ENCODE results near the gene FAM186B. TPM values are rescaled to one million over a fixed set of nuclear protein-coding genes. Genes with fewer than 3 reads are reported as not detected.
A peak's percentile ranks its signal among the peaks of the same experiment; 100 is the strongest.

Gene FAM186B
- total RNA-seq, 4 donors from 2014 or later, result 0.31 to 1.0 (median 0.70) TPM

GRCh38 chr12:49649892-49650291, 44.5 kb upstream of the FAM186B start:
- TF ChIP-seq, protein P1, sequence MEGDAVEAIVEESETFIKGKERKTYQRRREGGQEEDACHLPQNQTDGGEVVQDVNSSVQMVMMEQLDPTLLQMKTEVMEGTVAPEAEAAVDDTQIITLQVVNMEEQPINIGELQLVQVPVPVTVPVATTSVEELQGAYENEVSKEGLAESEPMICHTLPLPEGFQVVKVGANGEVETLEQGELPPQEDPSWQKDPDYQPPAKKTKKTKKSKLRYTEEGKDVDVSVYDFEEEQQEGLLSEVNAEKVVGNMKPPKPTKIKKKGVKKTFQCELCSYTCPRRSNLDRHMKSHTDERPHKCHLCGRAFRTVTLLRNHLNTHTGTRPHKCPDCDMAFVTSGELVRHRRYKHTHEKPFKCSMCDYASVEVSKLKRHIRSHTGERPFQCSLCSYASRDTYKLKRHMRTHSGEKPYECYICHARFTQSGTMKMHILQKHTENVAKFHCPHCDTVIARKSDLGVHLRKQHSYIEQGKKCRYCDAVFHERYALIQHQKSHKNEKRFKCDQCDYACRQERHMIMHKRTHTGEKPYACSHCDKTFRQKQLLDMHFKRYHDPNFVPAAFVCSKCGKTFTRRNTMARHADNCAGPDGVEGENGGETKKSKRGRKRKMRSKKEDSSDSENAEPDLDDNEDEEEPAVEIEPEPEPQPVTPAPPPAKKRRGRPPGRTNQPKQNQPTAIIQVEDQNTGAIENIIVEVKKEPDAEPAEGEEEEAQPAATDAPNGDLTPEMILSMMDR (IDR thresholded peaks at IDR 0.05 in 4 of 5, conservative IDR thresholded peaks at IDR 0.05 in 1 of 5), result no peak
- no peak for TF ChIP-seq POLR2A (IDR thresholded peaks at IDR 0.05)
- intact Hi-C loops (cut with DNase I; ENCODE audit: low total_unique reads) (no loop called here), in situ Hi-C loops (cut with MboI; ENCODE audit: low sequenced_read_pairs in 4 of 4) (no loop called here)
- H3K27ac ChIP-seq, result no peak overlapping the region
- H3K9me3 ChIP-seq, result no peaks in the 10 kb centered on the region
- no peak for ATAC-seq
- H3K27me3 ChIP-seq, result no peaks in the 10 kb centered on the region
- peaks cover 0 to 31% of the 10 kb centered on the region in 2 donors for H3K36me3 ChIP-seq
- peaks cover 14 to 22% of the 10 kb centered on the region in 2 donors for H3K4me1 ChIP-seq
- H3K4me3 ChIP-seq, result no peak overlapping the region
- DNase-seq, result no peak

DNA sequence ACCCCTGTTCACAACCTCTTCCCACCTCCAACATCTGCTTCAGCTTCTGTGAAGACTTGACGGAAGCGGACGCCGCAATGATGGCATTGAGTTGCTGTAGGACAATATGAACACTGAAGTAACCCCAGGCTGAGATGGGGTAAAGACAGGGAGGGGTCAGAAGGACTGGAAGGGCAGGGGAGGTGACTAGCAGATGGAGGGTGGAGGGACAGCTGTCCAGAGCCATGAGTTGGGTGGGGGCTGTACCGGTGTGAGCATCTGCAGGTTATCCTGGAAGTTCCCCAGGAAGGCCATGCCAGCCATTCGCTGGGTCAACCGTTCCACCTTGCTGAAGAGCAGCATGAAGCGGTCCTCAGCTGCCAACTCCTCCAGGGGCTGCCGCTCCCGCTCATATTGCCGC, 44.0 kb upstream of the FAM186B start:
- Histone ChIP-seq H3K36me3 (peaks cover 0 to 31% of the 10 kb centered on the region in 2 donors), H3K27ac (peak overlapping the region in 1 of 4 donors; percentile 68), H3K27me3 (no peaks in the 10 kb centered on the region), H3K9me3 (no peaks in the 10 kb centered on the region), H3K4me3 (no peak overlapping the region), H3K4me1 (peaks cover 14 to 26% of the 10 kb centered on the region in 2 donors)
- in situ Hi-C loops (cut with MboI; ENCODE audit: low sequenced_read_pairs in 4 of 4) (no loop called here), intact Hi-C loops (cut with DNase I; ENCODE audit: low total_unique reads) (no loop called here)
- TF ChIP-seq, protein P1 (IDR thresholded peaks at IDR 0.05 in 4 of 5, conservative IDR thresholded peaks at IDR 0.05 in 1 of 5), result no peak
- no peak for TF ChIP-seq POLR2A (IDR thresholded peaks at IDR 0.05)
- DNase-seq (no peak), ATAC-seq (no peak)

DNA sequence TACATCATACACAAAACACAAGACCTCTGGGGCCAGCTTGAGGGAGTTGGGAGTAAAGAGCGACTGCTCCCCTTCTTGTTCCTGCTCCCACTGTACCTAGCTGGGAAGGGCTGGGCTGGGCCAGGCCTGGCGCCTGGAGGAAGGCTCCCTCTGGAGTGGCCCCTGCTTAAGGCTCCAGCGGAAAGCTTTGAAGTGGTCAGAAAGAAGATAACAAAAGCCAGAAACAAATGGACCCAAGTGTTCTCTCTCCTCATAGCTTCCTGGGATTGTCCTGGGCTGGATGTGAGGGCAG, 43.2 kb upstream of the FAM186B start:
- Histone ChIP-seq H3K4me1 (peaks cover 14 to 29% of the 10 kb centered on the region in 2 donors), H3K36me3 (peaks cover 0 to 39% of the 10 kb centered on the region in 2 donors), H3K27me3 (no peaks in the 10 kb centered on the region), H3K9me3 (no peaks in the 10 kb centered on the region), H3K27ac (peak overlapping the region; percentile 43 to 68 (median 51)), H3K4me3 (no peak overlapping the region)
- intact Hi-C loops (cut with DNase I; ENCODE audit: low total_unique reads), result no loop called here
- in situ Hi-C loops (cut with MboI; ENCODE audit: low sequenced_read_pairs in 4 of 4), result no loop called here
- TF ChIP-seq POLR2A (IDR thresholded peaks at IDR 0.05), result no peak
- TF ChIP-seq, protein P1 (IDR thresholded peaks at IDR 0.05 in 4 of 5, conservative IDR thresholded peaks at IDR 0.05 in 1 of 5), result no peak
- no peak for ATAC-seq
- no peak for DNase-seq

GRCh38 chr12:49647827-49648711, 42.6 kb upstream of the FAM186B start:
- H3K27ac ChIP-seq, result peak overlapping the region; percentile 48 to 68 (median 53)
- H3K4me3 ChIP-seq, result no peak overlapping the region
- no peak for DNase-seq
- peaks cover 14 to 29% of the 10 kb centered on the region in 2 donors for H3K4me1 ChIP-seq
- TF ChIP-seq, protein P1 (IDR thresholded peaks at IDR 0.05 in 4 of 5, conservative IDR thresholded peaks at IDR 0.05 in 1 of 5), result no peak
- no peak for TF ChIP-seq POLR2A (IDR thresholded peaks at IDR 0.05)
- in situ Hi-C loops (cut with MboI; ENCODE audit: low sequenced_read_pairs in 4 of 4) (no loop called here), intact Hi-C loops (cut with DNase I; ENCODE audit: low total_unique reads) (no loop called here)
- no peaks in the 10 kb centered on the region for H3K9me3 ChIP-seq
- no peaks in the 10 kb centered on the region for H3K27me3 ChIP-seq
- ATAC-seq, result no peak
- peaks cover 0 to 45% of the 10 kb centered on the region in 2 donors for H3K36me3 ChIP-seq

Data from gastrocnemius medialis (tissue), 4 donors.